Breast epithelium (tissue), 4 donors: ENCODE data around the gene CYP4F2. TPM values are rescaled to one million over a fixed set of nuclear protein-coding genes. Genes with fewer than 3 reads are reported as not detected.

Experiments
- DNase-seq, 2 donors: peaks; one replicate each; pipeline ENCODE4 v3.0.0-alpha.2; 2019; ENCODE audit warnings: low spot score in 2 of 2
- H3K27ac ChIP-seq, 2 donors: fragments of 200-600 bp; sonication (generic) in 1 of 2; one replicate each; pipeline ENCODE4 v1.5.1; 2016 to 2019; ENCODE audit warnings: mild to moderate bottlenecking in 1 of 2
- H3K27me3 ChIP-seq, 2 donors: fragments of 200-600 bp; sonication (generic) in 1 of 2; one replicate each; pipeline versions ENCODE4 v1.5.1 to v1.6.0; 2017 to 2019; ENCODE audit warnings: control low read depth in 1 of 2, mild to moderate bottlenecking in 1 of 2
- H3K36me3 ChIP-seq: fragments of 200-600 bp; one replicate; pipeline ENCODE4 v1.5.1; 2019
- H3K4me1 ChIP-seq, 2 donors: fragments of 200-600 bp; sonication (generic); one replicate each; pipeline ENCODE4 v1.5.1; 2016 to 2019; ENCODE audit warnings: control low read depth in 1 of 2
- H3K4me3 ChIP-seq, 3 donors: fragments of 200-600 bp; sonication (generic); 1 replicate in 2 of 3; 2 replicates in 1 of 3; pipeline ENCODE4 v1.5.1; 2016 to 2019; ENCODE audit warnings: mild to moderate bottlenecking in 3 of 3, moderate library complexity in 2 of 3
- H3K9me3 ChIP-seq, 2 donors: fragments of 200-600 bp; sonication (generic) in 1 of 2; one replicate each; pipeline ENCODE4 v1.5.1; 2016 to 2019; ENCODE audit warnings: control low read depth in 1 of 2
- CTCF ChIP-seq, 3 donors: fragments of 450-650 bp; IDR thresholded peaks; one replicate each; pipeline ENCODE4 v1.5.1; 2016 to 2017; ENCODE audit warnings: antibody characterized with exemption in 3 of 3, mild to moderate bottlenecking in 3 of 3, moderate library complexity in 3 of 3
- POLR2A ChIP-seq: fragments of 450-650 bp; IDR thresholded peaks from one replicate; pipeline ENCODE4 v1.6.1; 2016; ENCODE audit warnings: antibody characterized with exemption, mild to moderate bottlenecking, moderate library complexity
- POLR2AphosphoS5 ChIP-seq, 3 donors: sonication (generic); formaldehyde crosslinking; IDR thresholded peaks; one replicate each; pipeline ENCODE4 v1.6.1; 2017; ENCODE audit warnings: antibody characterized with exemption in 3 of 3
- intact Hi-C: fragments of 100-400 bp; cut with DNase I; formaldehyde crosslinking; loops from one replicate; pipeline ENCODE4 v1.15.1; 2023; ENCODE audit warnings: low total_unique reads
- total RNA-seq, 3 donors: library from RNA; depleted of rRNA; stranded (reverse); fragments of >200 nt; gene quantifications; one replicate each; pipeline ENCODE4 v1.1.0, GENCODE V29; 2016

The CYP4F2 gene
- total RNA-seq, 3 donors from 2014 or later: under 0.01 TPM; not detected in 2

DNA sequence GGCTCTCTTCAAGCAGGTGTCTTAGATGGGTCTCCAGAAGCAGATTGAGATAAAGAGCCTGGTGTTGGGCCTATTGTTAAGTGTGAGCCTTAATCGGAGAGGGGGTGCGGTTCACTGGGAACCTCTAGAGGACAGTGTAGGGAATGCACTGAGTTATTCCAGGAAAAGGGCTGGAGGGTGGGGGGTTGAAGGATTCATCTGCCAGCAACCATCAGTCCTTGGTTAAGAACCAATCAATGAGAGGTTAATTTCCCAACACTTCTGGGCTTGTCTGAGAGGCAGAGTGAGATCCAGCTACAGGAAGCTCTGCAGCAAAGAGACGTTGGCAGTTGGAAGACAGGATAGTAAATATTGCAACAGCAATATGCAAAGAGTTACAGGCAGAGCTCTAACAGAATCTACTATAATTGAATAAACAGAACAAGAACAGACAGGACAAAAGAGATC, 28.7 kb downstream of the CYP4F2 start:
- TF ChIP-seq CTCF (IDR thresholded peaks at IDR 0.05): peak; percentile 53 to 76 (median 69)
- no peak for TF ChIP-seq POLR2AphosphoS5 (IDR thresholded peaks at IDR 0.05)
- TF ChIP-seq POLR2A: no peak
- DNase-seq: peak in 1 of 2 donors; percentile 26
- Histone ChIP-seq H3K9me3 (no peaks in the 10 kb centered on the region), H3K4me1 (no peaks in the 10 kb centered on the region), H3K27ac (peak overlapping the region; percentile 42 to 61), H3K4me3 (no peak overlapping the region), H3K27me3 (no peaks in the 10 kb centered on the region), H3K36me3 (no peaks in the 10 kb centered on the region)
- intact Hi-C loops: loop anchor here (5.0 kb wide), 1 partner anchor 183 kb away; no protein-coding TSS in a partner anchor

- no peaks in the 10 kb centered on the region for H3K36me3 ChIP-seq
- no peak for TF ChIP-seq POLR2AphosphoS5 (IDR thresholded peaks at IDR 0.05)
- TF ChIP-seq CTCF (IDR thresholded peaks at IDR 0.05): no peak
- no peak for TF ChIP-seq POLR2A
- no peak for DNase-seq
- peaks cover 0 to 11% of the 10 kb centered on the region in 2 donors for H3K27me3 ChIP-seq
- intact Hi-C loops: loop anchor here (5.0 kb wide), 1 partner anchor 186 kb away; no protein-coding TSS in a partner anchor
- no peak overlapping the region for H3K4me3 ChIP-seq
- no peaks in the 10 kb centered on the region for H3K4me1 ChIP-seq
- H3K27ac ChIP-seq: no peak overlapping the region
- H3K9me3 ChIP-seq: no peaks in the 10 kb centered on the region
These were observed 31.2 kb downstream of the CYP4F2 start for GRCh38 chr19:15866636-15867035.

DNA sequence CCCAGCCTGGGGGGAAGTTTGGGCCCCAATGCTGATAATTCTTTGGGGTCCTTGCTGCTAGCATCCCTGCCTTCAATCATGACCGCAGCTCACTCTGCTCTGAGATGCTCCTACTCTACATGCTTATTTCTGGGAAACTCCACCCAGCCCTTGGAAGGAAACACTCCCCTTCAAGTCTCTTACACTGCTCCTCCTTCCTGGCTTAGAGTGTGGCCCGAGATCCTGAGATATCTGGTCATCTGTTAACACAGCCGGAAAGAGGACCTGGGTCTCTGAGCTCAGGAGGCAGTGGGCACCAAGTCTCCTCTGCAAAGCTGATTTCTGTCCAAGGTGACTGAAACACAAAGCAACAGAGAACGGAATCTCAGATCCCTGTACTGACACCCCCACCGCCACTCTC, 33.0 kb downstream of the CYP4F2 start:
- no peak for TF ChIP-seq POLR2AphosphoS5 (IDR thresholded peaks at IDR 0.05)
- no peak for TF ChIP-seq POLR2A
- no peak for TF ChIP-seq CTCF (IDR thresholded peaks at IDR 0.05)
- Histone ChIP-seq H3K27me3 (peaks cover 0 to 11% of the 10 kb centered on the region in 2 donors), H3K4me1 (no peaks in the 10 kb centered on the region), H3K36me3 (no peaks in the 10 kb centered on the region), H3K9me3 (no peaks in the 10 kb centered on the region), H3K27ac (no peak overlapping the region), H3K4me3 (no peak overlapping the region)
- no peak for DNase-seq
- intact Hi-C loops: loop anchor here (5.0 kb wide), 1 partner anchor 187 kb away; no protein-coding TSS in a partner anchor

DNA sequence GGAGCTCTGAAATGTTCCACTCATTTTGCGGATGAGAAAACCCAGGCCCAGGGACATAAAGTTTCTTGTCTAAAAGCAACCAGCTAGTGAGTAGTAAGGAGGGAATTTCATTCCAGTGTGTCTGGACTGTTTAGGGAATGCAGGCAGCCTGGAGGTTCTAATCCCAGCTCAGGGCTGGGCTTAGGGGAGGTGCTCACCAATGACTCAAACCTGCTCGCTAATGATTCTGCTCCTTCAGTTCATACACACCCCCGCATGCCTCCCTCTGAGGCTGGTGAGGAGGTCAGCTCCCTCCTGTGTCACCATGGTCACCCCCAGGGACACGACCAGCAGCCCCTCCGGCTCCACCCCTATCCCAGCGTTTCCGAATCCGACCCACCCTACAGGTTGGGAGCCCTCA, 34.6 kb downstream of the CYP4F2 start:
- H3K27me3 ChIP-seq: peaks cover 0 to 11% of the 10 kb centered on the region in 2 donors
- no peak for DNase-seq
- no peaks in the 10 kb centered on the region for H3K36me3 ChIP-seq
- intact Hi-C loops: no loop called here
- no peaks in the 10 kb centered on the region for H3K9me3 ChIP-seq
- H3K27ac ChIP-seq: no peak overlapping the region
- no peaks in the 10 kb centered on the region for H3K4me1 ChIP-seq
- no peak overlapping the region for H3K4me3 ChIP-seq
- TF ChIP-seq POLR2A (no peak), POLR2AphosphoS5 (IDR thresholded peaks at IDR 0.05) (no peak), CTCF (IDR thresholded peaks at IDR 0.05) (no peak)

DNA sequence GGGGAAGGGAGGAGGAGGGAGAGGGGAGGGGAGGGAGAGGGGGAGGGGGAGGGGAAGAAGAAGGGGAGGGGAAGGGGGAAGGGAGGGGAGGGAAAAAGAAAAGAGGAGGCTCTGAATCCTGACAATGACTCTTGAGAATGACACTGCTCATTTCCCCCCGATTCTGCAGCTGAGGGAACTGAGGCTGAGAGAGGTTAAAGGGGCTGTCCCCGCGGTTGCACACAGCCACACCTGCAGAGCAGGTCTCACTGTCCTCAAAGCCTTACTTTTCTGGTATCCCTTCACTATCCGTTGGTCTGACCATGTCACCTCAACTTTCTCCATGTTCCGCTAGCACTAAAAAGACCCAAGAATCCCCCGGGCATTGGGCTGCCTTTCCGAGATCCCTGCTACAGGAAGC, 35.4 kb downstream of the CYP4F2 start:
- no peak for TF ChIP-seq CTCF (IDR thresholded peaks at IDR 0.05)
- no peak for TF ChIP-seq POLR2A
- no peak for TF ChIP-seq POLR2AphosphoS5 (IDR thresholded peaks at IDR 0.05)
- DNase-seq: no peak
- Histone ChIP-seq H3K36me3 (no peaks in the 10 kb centered on the region), H3K27me3 (peaks cover 0 to 11% of the 10 kb centered on the region in 2 donors), H3K9me3 (no peaks in the 10 kb centered on the region), H3K27ac (no peak overlapping the region), H3K4me1 (no peaks in the 10 kb centered on the region), H3K4me3 (no peak overlapping the region)
- intact Hi-C loops: no loop called here
